ENCODE data around the gene TRAPPC5.
"Not testable (repeated sequence)": the region's sequence is repeated elsewhere in the genome, so short reads cannot be mapped to it uniquely, and the experiment has no call there.

TRAPPC5 gene

GRCh38 chr19:7642295-7643030, 38.2 kb upstream of the TRAPPC5 start:
- TF ChIP-seq CTCF (IDR thresholded peaks at IDR 0.05; ENCODE audit: low read depth, low read length): no peak

GRCh38 chr19:7643031-7643415, 37.6 kb upstream of the TRAPPC5 start:
- TF ChIP-seq CTCF (IDR thresholded peaks at IDR 0.05; ENCODE audit: low read depth, low read length): no peak
- no peak overlapping the region for H3K4me3 ChIP-seq (ENCODE audit: low read depth, low read length)

More at GRCh38 chr19:7642295-7643030, 38.2 kb upstream of the TRAPPC5 start:
- H3K4me3 ChIP-seq (ENCODE audit: low read depth, low read length): no peak overlapping the region

GRCh38 chr19:7643629-7644549, 36.7 kb upstream of the TRAPPC5 start:
- not testable (repeated sequence) for H3K4me3 ChIP-seq (ENCODE audit: low read depth, low read length)

GRCh38 chr19:7644550-7644877, 36.1 kb upstream of the TRAPPC5 start:
- no peak for TF ChIP-seq CTCF (IDR thresholded peaks at IDR 0.05; ENCODE audit: low read depth, low read length)
- no peak overlapping the region for H3K4me3 ChIP-seq (ENCODE audit: low read depth, low read length)

- TF ChIP-seq CTCF (IDR thresholded peaks at IDR 0.05; ENCODE audit: low read depth, low read length): no peak
- no peak overlapping the region for H3K4me3 ChIP-seq (ENCODE audit: low read depth, low read length)
Measured at GRCh38 chr19:7645163-7645562, 35.5 kb upstream of the TRAPPC5 start.

- no peak overlapping the region for H3K4me3 ChIP-seq (ENCODE audit: low read depth, low read length)
- TF ChIP-seq CTCF (IDR thresholded peaks at IDR 0.05; ENCODE audit: low read depth, low read length): no peak
Measured at GRCh38 chr19:7645656-7646425, 34.8 kb upstream of the TRAPPC5 start.

GRCh38 chr19:7646426-7646700, 34.3 kb upstream of the TRAPPC5 start:
- H3K4me3 ChIP-seq (ENCODE audit: low read depth, low read length): no peak overlapping the region
- TF ChIP-seq CTCF (IDR thresholded peaks at IDR 0.05; ENCODE audit: low read depth, low read length): no peak
